Stimulated activated naive CD8-positive, alpha-beta T cell treated with anti-CD3 and anti-CD28 coated beads, Interleukin-15, Interleukin-2, amounts not matched to agents 100 U/mL and 50 U/mL, for 24 hours (primary cell): ENCODE results near the gene STXBP6.
"Not testable (repeated sequence)": the region's sequence is repeated elsewhere in the genome, so short reads cannot be mapped to it uniquely, and the experiment has no call there.

Experiments
- ATAC-seq: fragments of 150-1000 bp; cut with Tn5 transposase; one replicate; pipeline ENCODE4 v1.10.0; 2021
- DNase-seq: peaks from one replicate; pipeline ENCODE4 v3.0.0; 2021

The STXBP6 gene

GRCh38 chr14:24853446-24853845, 196.5 kb downstream of the STXBP6 start:
- DNase-seq = no peak
- no peak for ATAC-seq

- DNase-seq = no peak
- ATAC-seq = no peak
These were observed 197.5 kb downstream of the STXBP6 start for GRCh38 chr14:24852312-24853060.

- ATAC-seq (no peak), DNase-seq (no peak)
These were observed 198.1 kb downstream of the STXBP6 start for GRCh38 chr14:24851837-24852236.

GRCh38 chr14:24851406-24851805, 198.5 kb downstream of the STXBP6 start:
- ATAC-seq = no peak
- DNase-seq = no peak

- ATAC-seq = no peak
These were observed 199.9 kb downstream of the STXBP6 start for GRCh38 chr14:24850072-24850471.

GRCh38 chr14:24849471-24849870, 200.5 kb downstream of the STXBP6 start:
- ATAC-seq (no peak), DNase-seq (no peak)

More at GRCh38 chr14:24850072-24850471, 199.9 kb downstream of the STXBP6 start:
- no peak for DNase-seq

GRCh38 chr14:24848102-24848790, 201.7 kb downstream of the STXBP6 start:
- DNase-seq = no peak
- ATAC-seq = no peak

GRCh38 chr14:24847568-24848095, 202.3 kb downstream of the STXBP6 start:
- DNase-seq = no peak
- no peak for ATAC-seq

- ATAC-seq = no peak
- no peak for DNase-seq
These were observed 203.7 kb downstream of the STXBP6 start for GRCh38 chr14:24846261-24846660.

GRCh38 chr14:24845851-24846250, 204.1 kb downstream of the STXBP6 start:
- no peak for DNase-seq
- no peak for ATAC-seq

GRCh38 chr14:24844011-24844410, 205.9 kb downstream of the STXBP6 start:
- no peak for ATAC-seq
- DNase-seq = no peak

GRCh38 chr14:24843494-24843893, 206.5 kb downstream of the STXBP6 start:
- DNase-seq (no peak), ATAC-seq (no peak)

- DNase-seq (no peak), ATAC-seq (no peak)
These were observed 209.6 kb downstream of the STXBP6 start for GRCh38 chr14:24840204-24840893.

GRCh38 chr14:24839617-24840203, 210.2 kb downstream of the STXBP6 start:
- DNase-seq (no peak), ATAC-seq (no peak)

GRCh38 chr14:24838945-24839616, 210.9 kb downstream of the STXBP6 start:
- no peak for DNase-seq
- ATAC-seq = no peak

GRCh38 chr14:24837280-24838046, 212.5 kb downstream of the STXBP6 start:
- no peak for ATAC-seq
- DNase-seq = no peak

- ATAC-seq, DNase-seq: not testable (repeated sequence)
These were observed 213.6 kb downstream of the STXBP6 start for GRCh38 chr14:24836324-24836723.

- ATAC-seq = no peak
- no peak for DNase-seq
These were observed 215.0 kb downstream of the STXBP6 start for GRCh38 chr14:24834956-24835355.

GRCh38 chr14:24833385-24833784, 216.6 kb downstream of the STXBP6 start:
- no peak for ATAC-seq

GRCh38 chr14:24831677-24832076, 218.3 kb downstream of the STXBP6 start:
- DNase-seq (no peak), ATAC-seq (no peak)

More at GRCh38 chr14:24833385-24833784, 216.6 kb downstream of the STXBP6 start:
- DNase-seq = no peak

- ATAC-seq (no peak), DNase-seq (no peak)
These were observed 220.1 kb downstream of the STXBP6 start for GRCh38 chr14:24829862-24830261.
